Stimulated activated CD8-positive, alpha-beta memory T cell treated with anti-CD3 and anti-CD28 coated beads, Interleukin-7, amount 100 ng/mL, for 24 hours (primary cell): Measurements from ENCODE around the gene DBX1.
"Not testable (repeated sequence)": the region's sequence is repeated elsewhere in the genome, so short reads cannot be mapped to it uniquely, and the experiment has no call there.

Experiments used
- DNase-seq: peaks from one replicate; pipeline ENCODE4 v3.0.0-alpha.2; 2020; ENCODE audit warnings: low read depth

The DBX1 gene

DNA sequence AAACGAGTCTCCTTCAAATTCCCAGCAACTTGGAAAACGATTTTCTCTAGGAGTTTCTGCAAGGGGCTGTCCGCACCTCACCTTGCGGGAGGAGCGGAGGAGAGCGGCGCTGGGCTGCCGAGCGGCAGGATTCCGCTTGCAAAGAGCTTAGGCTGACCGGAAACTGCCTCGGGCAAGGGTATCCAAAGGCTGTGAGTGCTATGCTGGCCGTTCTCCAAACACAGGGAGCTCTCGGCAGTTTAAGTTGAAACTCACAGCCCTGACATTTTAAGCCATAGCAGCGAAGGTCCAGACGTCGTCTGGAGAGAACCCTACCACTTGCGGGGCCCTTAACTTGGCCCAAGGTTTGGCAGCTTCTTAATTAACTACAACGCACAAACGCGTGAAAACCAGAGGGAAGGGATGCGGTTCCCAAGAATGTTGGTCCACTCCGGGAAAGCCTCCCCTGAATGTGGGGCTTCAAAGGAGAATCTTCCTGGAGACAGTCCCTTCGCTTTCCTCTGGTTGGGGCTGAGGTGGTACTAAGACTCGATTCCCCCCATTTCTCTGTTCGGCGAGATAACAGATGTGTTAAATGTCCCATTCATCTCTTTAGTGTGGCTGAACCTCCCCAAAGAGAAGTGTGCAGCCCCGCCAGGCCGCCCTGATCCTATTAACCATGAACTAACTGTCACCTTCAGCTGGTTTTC is 1.1 kb upstream of the DBX1 start:
- no peak for DNase-seq

GRCh38 chr11:20159466-20160381 is 551 bp downstream of the DBX1 start:
- no peak for DNase-seq

DNA sequence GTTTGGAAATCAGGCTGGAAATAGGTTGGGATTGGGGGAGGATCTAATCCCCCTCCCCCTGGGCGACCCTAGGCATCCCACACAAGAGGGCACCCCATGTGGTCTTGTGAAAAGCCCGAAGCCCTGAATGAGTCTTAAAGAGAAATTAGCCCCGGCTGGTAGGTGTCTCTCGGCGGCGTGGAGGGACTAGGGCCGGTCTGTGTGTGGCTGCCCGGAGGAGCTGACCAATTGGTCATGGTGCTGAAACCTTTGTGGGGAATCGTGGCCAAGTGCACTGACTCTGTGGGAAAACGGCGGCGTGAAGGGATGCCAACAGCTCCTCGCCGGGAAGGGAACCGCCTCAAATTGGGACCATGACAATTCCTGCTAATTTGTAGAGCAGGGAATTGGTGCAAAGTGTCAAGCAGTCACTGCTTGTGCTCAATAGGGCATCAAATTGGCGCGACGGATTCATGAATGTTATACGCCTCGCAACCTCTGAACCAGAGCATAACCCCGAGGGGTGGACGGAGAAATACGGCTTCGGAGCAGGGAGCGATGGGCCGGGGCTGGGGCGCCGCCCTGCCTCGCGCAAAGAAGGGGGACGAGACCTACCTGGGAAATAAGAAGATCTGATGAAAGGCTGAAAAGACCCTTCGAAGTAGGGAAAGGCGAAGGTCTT is 1.5 kb downstream of the DBX1 start:
- no peak for DNase-seq

GRCh38 chr11:20157728-20158127 is 2.5 kb downstream of the DBX1 start:
- no peak for DNase-seq

GRCh38 chr11:20156876-20157613 is 3.2 kb downstream of the DBX1 start:
- DNase-seq: no peak

DNA sequence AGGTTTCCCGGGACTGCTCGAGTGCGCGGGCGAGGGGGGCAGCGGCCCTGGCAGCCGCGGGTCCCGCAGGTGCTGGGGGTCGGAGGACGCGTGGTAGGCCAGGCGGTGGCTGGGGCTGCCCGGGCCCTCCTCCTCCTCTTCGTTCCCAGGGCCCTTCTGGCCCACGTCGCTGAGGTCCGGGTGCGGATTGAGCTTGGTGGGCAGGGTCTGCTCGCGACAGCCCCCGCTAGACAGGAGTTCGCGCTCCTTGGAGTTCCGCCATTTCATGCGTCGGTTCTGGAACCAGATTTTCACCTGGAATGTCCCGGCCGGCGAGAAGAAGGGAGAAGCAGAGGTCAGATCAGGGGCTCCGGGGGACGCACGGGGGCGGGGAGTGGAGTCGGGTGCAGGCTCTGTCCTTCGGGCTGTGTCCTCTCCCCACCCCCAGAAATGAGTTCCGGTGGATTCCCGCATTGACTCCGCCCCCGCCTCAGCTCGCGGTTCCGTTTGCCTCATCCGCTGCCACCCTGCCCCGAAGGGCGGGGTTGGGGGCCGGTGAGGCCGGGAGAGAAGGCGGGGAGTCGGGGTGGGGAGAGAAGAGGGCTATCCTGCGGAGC is 3.9 kb downstream of the DBX1 start:
- peak; percentile 15 for DNase-seq

DNA sequence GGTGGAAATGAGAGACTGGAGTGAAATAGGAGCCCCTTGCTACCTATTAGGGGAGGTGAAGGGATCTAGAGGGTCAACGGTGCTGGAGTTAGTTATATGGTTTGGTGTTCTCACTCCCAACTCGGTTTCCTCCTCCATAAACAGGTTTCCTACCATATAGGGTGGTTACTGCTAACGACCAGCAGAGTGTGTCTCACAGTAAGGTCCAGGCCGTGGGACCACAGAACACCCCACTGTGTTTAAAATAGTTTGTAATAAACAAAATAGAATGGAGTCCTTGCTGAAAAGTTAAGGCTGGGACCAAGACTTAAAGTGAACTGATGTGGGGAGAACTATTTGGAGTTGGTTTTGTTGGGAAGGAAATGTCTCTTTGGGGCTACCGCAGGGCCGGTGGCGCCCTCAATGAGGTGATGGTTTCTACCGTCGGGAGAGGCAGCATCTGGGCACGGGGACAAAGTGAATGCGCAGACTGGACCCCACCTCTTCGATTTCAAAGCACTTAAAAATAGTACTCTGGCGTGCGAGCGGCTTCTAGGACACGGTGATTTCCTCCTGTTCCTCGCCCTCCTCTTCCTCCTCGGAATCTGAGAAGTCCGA is 4.5 kb downstream of the DBX1 start:
- no peak for DNase-seq

GRCh38 chr11:20154381-20154780 is 5.9 kb downstream of the DBX1 start:
- no peak for DNase-seq

DNA sequence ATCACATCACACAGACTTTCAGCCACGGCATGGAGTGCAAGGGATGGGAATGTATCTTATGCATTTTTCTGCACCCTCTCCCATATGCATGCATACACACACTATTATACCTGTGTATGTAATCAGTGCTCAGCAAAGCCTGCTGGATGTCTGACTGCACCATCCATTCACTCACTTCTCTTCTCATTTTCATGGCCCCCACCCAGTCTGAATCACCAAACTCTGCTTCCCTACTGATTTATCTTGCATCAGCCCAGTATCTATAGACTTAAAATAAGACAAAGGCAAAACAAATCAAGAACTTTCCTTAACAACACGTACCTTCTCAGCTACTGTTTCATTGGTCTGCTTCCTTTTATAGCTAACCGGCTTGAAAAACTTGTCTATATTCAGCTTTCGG is 21.6 kb downstream of the DBX1 start:
- no peak for DNase-seq

DNA sequence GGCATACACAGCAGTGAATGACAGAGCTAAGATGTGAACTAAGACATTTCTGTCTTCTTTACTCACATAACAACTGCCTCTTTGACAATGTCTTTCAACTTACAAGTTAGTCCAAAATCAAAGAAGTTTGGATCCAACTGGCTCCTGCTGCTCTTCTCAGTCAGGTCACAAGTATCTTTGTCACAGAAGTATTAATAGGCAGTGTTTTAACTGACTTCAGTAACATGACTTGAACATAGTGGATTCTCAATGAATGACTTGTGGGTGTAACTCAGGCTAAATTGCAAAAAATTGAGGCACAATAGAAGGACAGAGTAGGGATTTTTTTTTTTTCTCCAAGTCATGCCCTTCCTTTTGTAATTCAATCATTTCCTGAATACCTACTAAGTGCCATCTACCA is 22.6 kb downstream of the DBX1 start:
- no peak for DNase-seq

DNA sequence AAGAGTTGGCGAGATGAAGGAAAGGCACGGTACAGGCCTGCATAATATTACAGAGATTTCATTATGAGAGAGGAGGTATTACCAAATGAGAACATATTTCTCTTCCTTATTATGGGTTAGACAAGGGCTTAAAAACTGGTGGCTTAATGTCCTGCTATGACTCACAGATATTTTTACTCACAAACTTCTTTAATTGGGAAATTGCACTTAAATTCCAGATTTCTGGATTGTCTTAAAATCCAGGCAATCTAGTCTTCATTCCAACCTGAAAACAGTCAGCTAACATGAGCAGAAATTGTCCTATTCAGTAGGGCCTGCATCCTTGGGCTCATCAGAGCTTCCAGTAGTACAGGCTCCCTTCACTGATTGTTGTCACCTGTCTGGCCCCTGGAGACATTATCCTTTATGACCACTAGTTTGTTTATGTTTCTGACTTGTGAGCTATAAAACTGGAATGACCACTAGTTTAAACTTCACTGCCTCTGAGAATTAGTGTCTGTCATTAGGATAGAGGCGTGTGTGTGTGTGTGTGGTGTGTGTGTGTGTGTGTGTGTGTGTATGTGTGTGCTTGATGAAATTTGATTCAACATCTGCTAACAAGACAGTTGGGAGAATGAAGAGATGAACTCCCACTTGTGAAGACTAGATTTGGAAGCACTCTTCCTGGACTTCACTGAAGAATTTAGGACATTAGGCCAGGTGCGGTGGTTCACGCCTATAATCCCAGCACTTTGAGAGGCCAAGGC is 25.1 kb downstream of the DBX1 start:
- no peak for DNase-seq

GRCh38 chr11:20132667-20133039 is 27.6 kb downstream of the DBX1 start:
- DNase-seq: no peak

DNA sequence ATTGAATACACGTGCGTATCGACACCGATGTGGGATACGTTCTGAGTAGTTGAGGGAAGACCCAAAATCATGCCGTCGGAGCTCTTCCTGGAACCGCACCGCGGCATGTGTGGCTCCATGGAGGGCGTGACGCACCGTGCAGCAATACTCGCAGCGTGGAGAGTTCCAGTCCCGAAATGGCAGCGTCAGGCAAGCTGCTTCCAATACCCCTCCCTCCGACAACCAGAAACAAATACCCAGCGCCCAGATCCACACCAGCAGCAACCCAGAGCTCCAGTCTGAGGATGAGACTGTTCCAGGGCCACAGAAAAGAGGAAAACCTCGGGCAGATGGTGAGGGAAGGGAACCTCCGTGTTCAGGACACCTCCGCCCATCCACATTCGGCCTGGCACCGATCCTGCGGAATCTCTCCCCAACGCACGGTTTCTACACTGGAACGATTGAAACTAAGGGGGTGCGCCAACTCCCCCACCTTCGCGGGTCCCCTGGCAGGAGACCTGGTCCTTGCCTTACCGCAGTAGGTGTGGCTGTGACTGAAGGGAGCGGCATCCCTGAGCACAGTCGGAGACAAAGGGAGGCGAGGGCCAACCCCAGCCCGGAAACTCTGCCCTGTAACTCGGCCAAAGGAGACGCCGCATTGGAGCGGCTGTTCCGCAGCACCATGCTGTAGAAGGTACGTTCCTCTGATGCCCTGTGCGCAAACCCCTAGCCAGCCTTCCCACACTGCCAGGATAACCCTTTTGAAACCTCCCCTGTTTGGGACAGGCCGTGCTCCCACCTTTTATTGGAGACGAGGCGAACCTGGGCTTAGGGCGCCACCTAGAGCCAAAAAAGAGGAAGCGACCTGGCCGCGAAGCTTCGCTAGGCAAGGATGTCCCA is 28.2 kb downstream of the DBX1 start:
- DNase-seq: no peak

GRCh38 chr11:20129665-20130064 is 30.6 kb downstream of the DBX1 start:
- DNase-seq: no peak

DNA sequence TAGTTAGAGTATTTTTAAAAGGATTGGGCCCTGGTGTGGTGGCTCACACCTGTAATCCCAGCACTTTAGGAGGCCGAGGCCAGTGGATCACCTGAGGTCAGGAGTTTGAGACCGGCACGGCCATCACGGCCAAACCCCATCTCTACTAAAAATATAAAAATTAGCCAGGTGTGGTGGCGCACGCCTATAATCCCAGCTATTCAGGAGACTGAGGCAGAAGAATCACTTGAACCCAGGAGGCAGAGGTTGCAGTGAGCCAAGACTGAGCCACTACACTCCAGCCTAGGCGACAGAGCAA is 31.8 kb downstream of the DBX1 start:
- not testable (repeated sequence) for DNase-seq

DNA sequence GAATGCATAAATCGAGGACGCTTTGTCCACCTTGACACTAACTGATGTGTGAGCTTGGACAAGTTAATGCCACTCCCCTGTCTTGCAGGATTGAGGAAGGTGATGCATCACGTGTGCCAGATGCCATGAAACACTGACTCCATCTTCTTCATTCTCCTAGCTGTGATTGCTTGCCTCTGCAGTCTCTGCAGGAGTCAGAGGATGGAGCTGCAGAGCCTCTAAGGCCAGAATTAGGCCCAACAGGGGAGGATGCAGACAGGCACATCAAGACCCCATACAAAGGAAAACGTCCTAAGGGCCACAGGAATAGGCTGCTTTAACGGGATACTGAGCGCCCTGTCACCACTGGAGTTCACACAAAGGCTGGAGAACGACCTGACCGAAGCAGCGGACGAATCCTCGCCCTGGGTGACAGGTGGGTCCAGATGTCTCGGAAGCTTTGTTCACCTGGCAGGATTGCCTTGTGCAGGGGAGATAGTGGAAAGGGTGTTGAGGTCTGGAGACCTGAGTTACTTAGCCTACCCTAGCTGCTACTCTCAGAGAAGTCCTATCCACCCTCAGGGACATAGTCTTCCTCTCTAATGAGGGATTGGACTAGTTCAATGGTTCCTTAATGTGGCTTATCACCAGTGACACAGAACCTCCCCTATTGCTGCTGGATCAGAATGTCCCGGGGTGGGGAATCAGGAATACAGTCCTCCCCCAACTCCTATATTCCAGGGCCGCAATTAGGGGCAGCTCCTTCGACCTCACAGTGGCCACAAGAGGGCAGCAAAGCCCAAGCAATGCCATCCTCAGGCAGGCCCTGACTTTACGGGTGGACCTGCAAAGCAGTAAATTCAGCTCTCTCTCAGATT is 32.4 kb downstream of the DBX1 start:
- peak; percentile 57 for DNase-seq

- DNase-seq: no peak
Observed at GRCh38 chr11:20126724-20127123, 33.6 kb downstream of the DBX1 start.

DNA sequence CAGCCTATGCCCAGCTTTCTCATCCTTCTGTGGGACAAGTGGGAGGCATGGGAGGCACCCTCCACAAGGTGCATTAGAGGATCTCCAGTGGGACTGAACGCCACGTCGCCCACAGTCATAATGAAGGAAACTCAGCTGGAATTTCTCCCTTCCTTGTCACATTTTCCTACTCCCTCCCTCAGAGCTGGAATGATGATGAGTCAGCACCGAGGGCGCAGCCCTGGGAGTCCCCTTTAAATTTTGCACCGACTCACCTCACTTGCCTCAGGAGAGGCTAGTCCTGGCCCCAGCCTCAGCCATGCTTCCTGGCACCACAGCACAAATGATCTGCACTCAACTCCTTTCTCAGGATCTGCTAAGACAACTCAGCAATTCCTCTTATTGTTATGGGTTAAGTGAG is 34.3 kb downstream of the DBX1 start:
- no peak for DNase-seq

DNA sequence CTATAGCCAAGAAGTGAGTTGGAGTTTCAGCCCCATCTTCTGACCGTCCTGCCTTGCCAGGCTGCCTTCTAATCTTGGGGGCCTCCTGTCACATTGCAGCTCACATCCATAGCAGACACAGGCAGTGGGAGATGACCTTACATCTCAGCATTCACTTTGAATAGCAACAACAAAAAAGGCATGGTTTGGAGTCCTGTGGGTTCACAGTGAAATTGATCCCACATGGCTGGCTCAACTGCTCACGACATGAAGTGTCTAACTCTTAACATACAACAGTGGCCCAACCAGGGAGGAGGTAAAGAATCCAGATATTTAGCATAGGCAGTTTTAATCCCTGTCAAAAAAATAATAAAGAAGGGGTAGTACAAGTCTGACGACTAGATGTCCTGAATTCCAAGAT is 38.1 kb downstream of the DBX1 start:
- no peak for DNase-seq
